Stimulated activated CD4-positive, alpha-beta T cell treated with anti-CD3 and anti-CD28 coated beads, Interleukin-4, amount 100 ng/mL, for 1 hour (primary cell): Measurements from ENCODE around the gene LARP7.
A peak's percentile ranks its signal among the peaks of the same experiment; 100 is the strongest.
"Not testable (repeated sequence)": the region's sequence is repeated elsewhere in the genome, so short reads cannot be mapped to it uniquely, and the experiment has no call there.

Experiments used
- DNase-seq: peaks from one replicate; pipeline ENCODE4 v3.0.0-alpha.2; 2020

LARP7 gene

GRCh38 chr4:112651641-112652040 is 14.7 kb downstream of the LARP7 start:
- no peak for DNase-seq

GRCh38 chr4:112652216-112652615 is 15.3 kb downstream of the LARP7 start:
- no peak for DNase-seq

- no peak for DNase-seq
Observed at GRCh38 chr4:112655270-112655669, 18.3 kb downstream of the LARP7 start.

GRCh38 chr4:112656115-112656514 is 19.2 kb downstream of the LARP7 start:
- DNase-seq: not testable (repeated sequence)

GRCh38 chr4:112664611-112665010 is 27.7 kb downstream of the LARP7 start:
- DNase-seq: no peak

GRCh38 chr4:112668131-112668530 is 31.2 kb downstream of the LARP7 start:
- no peak for DNase-seq

GRCh38 chr4:112673076-112673475 is 36.1 kb downstream of the LARP7 start:
- no peak for DNase-seq

GRCh38 chr4:112673686-112674085 is 36.7 kb downstream of the LARP7 start:
- DNase-seq: no peak

GRCh38 chr4:112674376-112674775 is 37.4 kb downstream of the LARP7 start:
- no peak for DNase-seq

GRCh38 chr4:112677519-112678091 is 40.7 kb downstream of the LARP7 start:
- DNase-seq: no peak

- no peak for DNase-seq
Observed at GRCh38 chr4:112680996-112681395, 44.1 kb downstream of the LARP7 start.

- no peak for DNase-seq
Observed at GRCh38 chr4:112693507-112693906, 56.6 kb downstream of the LARP7 start.

- DNase-seq: no peak
Observed at GRCh38 chr4:112700679-112701078, 63.7 kb downstream of the LARP7 start.

GRCh38 chr4:112702892-112703291 is 65.9 kb downstream of the LARP7 start:
- no peak for DNase-seq

- no peak for DNase-seq
Observed at GRCh38 chr4:112704322-112704721, 67.4 kb downstream of the LARP7 start.

- DNase-seq: peak; percentile 9
Observed at GRCh38 chr4:112704991-112705845, 68.3 kb downstream of the LARP7 start.

GRCh38 chr4:112705891-112706839 is 69.2 kb downstream of the LARP7 start:
- peak; percentile 7 for DNase-seq

- no peak for DNase-seq
Observed at GRCh38 chr4:112706840-112707207, 69.9 kb downstream of the LARP7 start.
